DND-41 (cell line): ENCODE results near the gene SLC2A8.
A peak's percentile ranks its signal among the peaks of the same experiment; 100 is the strongest.

Experiments used
- ATAC-seq: fragments of 200-7000 bp; cut with Tn5 transposase; 3 replicates; pipeline ENCODE4 v1.9.1; 2021; ENCODE audit warnings: low read depth; ENCODE audit not compliant: insufficient read depth
- DNase-seq: peaks from one replicate; pipeline ENCODE4 v3.0.0-alpha.2; 2020
- H2AFZ ChIP-seq: 2 replicates; pipeline ENCODE4 v1.6.0; 2012; ENCODE audit warnings: low read depth, low read length
- H3K27ac ChIP-seq: 2 replicates; pipeline ENCODE4 v1.5.1; 2012; ENCODE audit warnings: low read length, inconsistent platforms
- H3K27me3 ChIP-seq: fragments of 200-600 bp; sonication (generic); 2 replicates; pipeline ENCODE4 v1.6.0; 2012; ENCODE audit warnings: low read length, mild to moderate bottlenecking, inconsistent platforms; ENCODE audit not compliant: insufficient read depth, poor library complexity
- H3K36me3 ChIP-seq: 2 replicates; pipeline ENCODE4 v1.5.1; 2012; ENCODE audit warnings: low read length, inconsistent platforms; ENCODE audit not compliant: insufficient read depth
- H3K4me1 ChIP-seq: 2 replicates; pipeline ENCODE4 v1.5.1; 2012; ENCODE audit warnings: mild to moderate bottlenecking, low read length; ENCODE audit not compliant: insufficient read depth
- H3K4me2 ChIP-seq: 2 replicates; pipeline ENCODE4 v1.6.0; 2012; ENCODE audit warnings: mild to moderate bottlenecking, moderate library complexity, low read length, inconsistent platforms; ENCODE audit not compliant: insufficient read depth
- H3K4me3 ChIP-seq, 2 experiments: fragments of 200-600 bp in 1 of 2; shearing (Covaris generic) in 1 of 2; 2 replicates each; pipeline ENCODE4 v1.5.1; 2012 to 2016; ENCODE audit warnings: inconsistent platforms in 2 of 2, low read length in 2 of 2, mild to moderate bottlenecking in 2 of 2, low read depth in 1 of 2, moderate library complexity in 1 of 2
- H3K79me2 ChIP-seq: 2 replicates; pipeline ENCODE4 v1.6.0; 2012; ENCODE audit warnings: low read length, inconsistent platforms; ENCODE audit not compliant: insufficient read depth
- H3K9ac ChIP-seq: 2 replicates; pipeline ENCODE4 v1.6.0; 2012; ENCODE audit warnings: low read depth, mild to moderate bottlenecking, inconsistent platforms, low read length, moderate library complexity
- H3K9me3 ChIP-seq: 2 replicates; pipeline ENCODE4 v1.5.1; 2012; ENCODE audit warnings: low read length, moderate library complexity, mild to moderate bottlenecking, inconsistent platforms; ENCODE audit not compliant: insufficient read depth, severe bottlenecking
- H4K20me1 ChIP-seq: 2 replicates; pipeline ENCODE4 v1.6.0; 2012; ENCODE audit warnings: low read length; ENCODE audit not compliant: insufficient read depth
- CTCF ChIP-seq: IDR thresholded peaks from 2 replicates; pipeline ENCODE4 v1.5.1; 2012; ENCODE audit warnings: borderline replicate concordance, low read length, moderate library complexity, mild to moderate bottlenecking; ENCODE audit not compliant: poor library complexity, severe bottlenecking; ENCODE audit errors: extremely low read depth
- EZH2 ChIP-seq: IDR thresholded peaks from 3 replicates; pipeline ENCODE4 v1.6.1; 2012; ENCODE audit warnings: borderline replicate concordance, low read depth, mild to moderate bottlenecking, moderate library complexity, low read length, inconsistent platforms; ENCODE audit not compliant: severe bottlenecking

SLC2A8 gene

GRCh38 chr9:127449332-127449966 is 52.5 kb downstream of the SLC2A8 start:
- Histone ChIP-seq H3K4me1 (peaks cover 38% of the 10 kb centered on the region), H3K79me2 (peaks cover 44% of the 10 kb centered on the region), H3K4me3 (peak overlapping the region; percentile 80 to 86; a peak in 3 of 4 replicates)

GRCh38 chr9:127450243-127450760 is 53.3 kb downstream of the SLC2A8 start:
- Histone ChIP-seq H3K4me3 (peak overlapping the region; percentile 80 to 86; a peak in 3 of 4 replicates), H3K79me2 (peaks cover 44% of the 10 kb centered on the region), H4K20me1 (peaks cover 48% of the 10 kb centered on the region), H3K36me3 (peaks cover 57% of the 10 kb centered on the region), H2AFZ (peak overlapping the region; percentile 82; the same call in 1 of the 2 replicates), H3K27ac (peak overlapping the region; percentile 80), H3K27me3 (no peaks in the 10 kb centered on the region), H3K4me1 (peaks cover 38% of the 10 kb centered on the region), H3K9ac (peak overlapping the region; percentile 87), H3K4me2 (peak overlapping the region; percentile 98), H3K9me3 (no peaks in the 10 kb centered on the region)
- ATAC-seq (peak; percentile 23), DNase-seq (peak; percentile 58)
- no peak for TF ChIP-seq EZH2
- no peak for TF ChIP-seq CTCF

More at GRCh38 chr9:127449332-127449966, 52.5 kb downstream of the SLC2A8 start:
- peak overlapping the region; percentile 98 for H3K4me2 ChIP-seq
- ATAC-seq (no peak), DNase-seq (no peak)
- no peak for TF ChIP-seq EZH2
- peaks cover 51% of the 10 kb centered on the region for H4K20me1 ChIP-seq
- H3K9me3 ChIP-seq: no peaks in the 10 kb centered on the region
- H3K9ac ChIP-seq: peak overlapping the region; percentile 87
- peaks cover 65% of the 10 kb centered on the region for H3K36me3 ChIP-seq
- peak overlapping the region; percentile 80 for H3K27ac ChIP-seq
- H3K27me3 ChIP-seq: no peaks in the 10 kb centered on the region
- no peak overlapping the region for H2AFZ ChIP-seq

GRCh38 chr9:127450830-127451607 is 54.0 kb downstream of the SLC2A8 start, which contains the start of the genes LRSAM1 and RPL12:
LRSAM1 (plus strand) TSS chr9:127451510; CDS start chr9:127454528, 3,018 bp downstream.
RPL12 (minus strand) TSS chr9:127451406; CDS start chr9:127451317, 89 bp downstream.
- TF ChIP-seq CTCF (peak; percentile 31), EZH2 (no peak)
- Histone ChIP-seq H2AFZ (peak within 1 kb of the TSS; percentile 95), H3K79me2 (peaks cover 44% of the 10 kb centered on the region), H3K9me3 (no peaks in the 10 kb centered on the region), H3K9ac (peak within 1 kb of the TSS; percentile 87), H3K4me2 (peak within 1 kb of the TSS; percentile 98), H3K4me1 (peaks cover 38% of the 10 kb centered on the region), H4K20me1 (peaks cover 46% of the 10 kb centered on the region), H3K27ac (peak within 1 kb of the TSS; percentile 81), H3K4me3 (peak within 1 kb of the TSS; percentile 80 to 86), H3K36me3 (peaks cover 49% of the 10 kb centered on the region), H3K27me3 (no peaks in the 10 kb centered on the region)
- ATAC-seq (peak; percentile 74), DNase-seq (peak; percentile 95)

GRCh38 chr9:127451608-127451857 is 54.6 kb downstream of the SLC2A8 start:
- H4K20me1 ChIP-seq: peaks cover 41% of the 10 kb centered on the region
- no peaks in the 10 kb centered on the region for H3K27me3 ChIP-seq
- ATAC-seq (no peak; the same call in 2 of the 3 replicates), DNase-seq (no peak)
- no peaks in the 10 kb centered on the region for H3K9me3 ChIP-seq
- H3K4me2 ChIP-seq: peak overlapping the region; percentile 98
- peaks cover 44% of the 10 kb centered on the region for H3K79me2 ChIP-seq
- H3K9ac ChIP-seq: peak overlapping the region; percentile 87
- H3K4me1 ChIP-seq: peaks cover 38% of the 10 kb centered on the region
- H3K4me3 ChIP-seq: peak overlapping the region; percentile 80 to 86
- peaks cover 44% of the 10 kb centered on the region for H3K36me3 ChIP-seq
- H2AFZ ChIP-seq: peak overlapping the region; percentile 95
- peak overlapping the region; percentile 81 for H3K27ac ChIP-seq
- TF ChIP-seq EZH2 (no peak), CTCF (no peak)
